ENCODE data around the gene APIP. TPM values are rescaled to one million over a fixed set of nuclear protein-coding genes. Genes with fewer than 3 reads are reported as not detected.

APIP gene
- total RNA-seq, 1 experiment from 2014 or later: 24.3 TPM

DNA sequence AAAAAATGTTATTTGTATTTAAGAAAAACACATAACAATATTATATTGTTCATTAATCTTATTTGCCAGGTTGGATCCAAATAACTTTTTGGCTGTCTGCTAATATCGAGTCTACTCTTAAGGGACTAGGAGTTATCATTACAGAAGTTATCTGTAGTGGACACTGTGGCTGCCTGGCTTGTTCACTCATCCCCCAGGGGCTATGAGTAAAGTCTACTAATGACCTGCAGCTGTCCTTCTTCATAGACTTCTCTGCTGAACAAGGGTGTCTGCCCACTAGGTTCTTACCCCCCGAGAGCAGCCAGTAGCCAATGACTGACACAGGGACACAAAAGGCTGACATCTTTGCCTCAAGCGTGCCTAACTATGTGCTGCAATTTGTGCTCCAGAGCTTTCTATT lies 69.7 kb downstream of the APIP start:
- H3K27ac Mint-ChIP-seq: no peak overlapping the region
- TF ChIP-seq ATF2 (CRISPR knock-in tag; IDR thresholded peaks at IDR 0.05; ENCODE audit: borderline replicate concordance, low read depth) (no peak), ARID4B (CRISPR knock-in tag; IDR thresholded peaks at IDR 0.05; ENCODE audit: borderline replicate concordance) (no peak), ATF3 (CRISPR knock-in tag; conservative IDR thresholded peaks at IDR 0.05) (no peak), JUN (CRISPR knock-in tag; IDR thresholded peaks at IDR 0.05) (no peak), ZNF263 (CRISPR knock-in tag; IDR thresholded peaks at IDR 0.05; ENCODE audit: low read depth) (no peak), TP53 (CRISPR knock-in tag; IDR thresholded peaks at IDR 0.05) (no peak), SOX15 (CRISPR knock-in tag; IDR thresholded peaks at IDR 0.05) (no peak), MYBL2 (CRISPR knock-in tag; IDR thresholded peaks at IDR 0.05) (no peak), CREM (CRISPR knock-in tag; IDR thresholded peaks at IDR 0.05) (no peak), E2F1 (CRISPR knock-in tag; IDR thresholded peaks at IDR 0.05) (no peak), GRHL2 (CRISPR knock-in tag; IDR thresholded peaks at IDR 0.05; ENCODE audit: insufficient replicate concordance, severe bottlenecking) (no peak), NR1H2 (CRISPR knock-in tag; IDR thresholded peaks at IDR 0.05) (no peak), EMX1 (CRISPR knock-in tag; IDR thresholded peaks at IDR 0.05) (no peak), SP1 (CRISPR knock-in tag; conservative IDR thresholded peaks at IDR 0.05) (no peak), ETV6 (CRISPR knock-in tag; IDR thresholded peaks at IDR 0.05) (no peak)
- H3K9me3 Mint-ChIP-seq: peaks cover 2% of the 10 kb centered on the region; the same call in 1 of the 2 replicates
- H3K27me3 Mint-ChIP-seq (ENCODE audit: low read depth): no peaks in the 10 kb centered on the region
- H3K36me3 Mint-ChIP-seq: no peaks in the 10 kb centered on the region
- DNase-seq (ENCODE audit: low spot score): no peak
- ChIA-PET CTCF (interaction anchor here (0.5 kb wide), 1 partner anchor 1429 kb away, joined by 3 read pairs; no protein-coding TSS in a partner anchor), POLR2A (no interaction called here)
- H3K4me1 Mint-ChIP-seq: no peaks in the 10 kb centered on the region
- ATAC-seq: no peak
- no peak overlapping the region for H3K4me3 Mint-ChIP-seq

GRCh38 chr11:34844463-34845112 lies 71.6 kb downstream of the APIP start:
- no peaks in the 10 kb centered on the region for H3K36me3 Mint-ChIP-seq
- CTCF ChIA-PET: interaction anchor here (1.3 kb wide), 1 partner anchor 25 kb away, joined by 5 read pairs; no protein-coding TSS in a partner anchor
- POLR2A ChIA-PET: no interaction called here
- no peak overlapping the region for H3K27ac Mint-ChIP-seq
- H3K4me1 Mint-ChIP-seq: no peaks in the 10 kb centered on the region
- H3K9me3 Mint-ChIP-seq: no peaks in the 10 kb centered on the region
- H3K27me3 Mint-ChIP-seq (ENCODE audit: low read depth): no peaks in the 10 kb centered on the region
- H3K4me3 Mint-ChIP-seq: no peak overlapping the region
- ATAC-seq: no peak
- DNase-seq (ENCODE audit: low spot score): no peak
- TF ChIP-seq, protein P1, sequence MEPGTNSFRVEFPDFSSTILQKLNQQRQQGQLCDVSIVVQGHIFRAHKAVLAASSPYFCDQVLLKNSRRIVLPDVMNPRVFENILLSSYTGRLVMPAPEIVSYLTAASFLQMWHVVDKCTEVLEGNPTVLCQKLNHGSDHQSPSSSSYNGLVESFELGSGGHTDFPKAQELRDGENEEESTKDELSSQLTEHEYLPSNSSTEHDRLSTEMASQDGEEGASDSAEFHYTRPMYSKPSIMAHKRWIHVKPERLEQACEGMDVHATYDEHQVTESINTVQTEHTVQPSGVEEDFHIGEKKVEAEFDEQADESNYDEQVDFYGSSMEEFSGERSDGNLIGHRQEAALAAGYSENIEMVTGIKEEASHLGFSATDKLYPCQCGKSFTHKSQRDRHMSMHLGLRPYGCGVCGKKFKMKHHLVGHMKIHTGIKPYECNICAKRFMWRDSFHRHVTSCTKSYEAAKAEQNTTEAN (CRISPR knock-in tag; IDR thresholded peaks at IDR 0.05): no peak
- TF ChIP-seq HMGXB4 (CRISPR knock-in tag; IDR thresholded peaks at IDR 0.05) (no peak), AR (CRISPR knock-in tag; IDR thresholded peaks at IDR 0.05) (no peak), TP53 (CRISPR knock-in tag; IDR thresholded peaks at IDR 0.05) (no peak), MXD4 (CRISPR knock-in tag; IDR thresholded peaks at IDR 0.05; ENCODE audit: borderline replicate concordance) (no peak), TEAD1 (CRISPR knock-in tag; IDR thresholded peaks at IDR 0.05) (no peak), IRF2 (CRISPR knock-in tag; IDR thresholded peaks at IDR 0.05; ENCODE audit: borderline replicate concordance, low read depth) (no peak), ZNF232 (CRISPR knock-in tag; IDR thresholded peaks at IDR 0.05) (no peak)
